Upper lobe of left lung (tissue), 4 donors: ENCODE data around the gene CTSH.

Experiments
- POLR2A ChIP-seq, 4 donors: fragments of 450-650 bp; IDR thresholded peaks; one replicate each; pipeline ENCODE4 v1.5.1; 2016 to 2017; ENCODE audit warnings: antibody characterized with exemption in 4 of 4, mild to moderate bottlenecking in 2 of 4
- POLR2AphosphoS5 ChIP-seq, 2 donors: sonication (generic); formaldehyde crosslinking; IDR thresholded peaks; one replicate each; pipeline ENCODE4 v1.5.1; 2017; ENCODE audit warnings: antibody characterized with exemption in 2 of 2
- TF ChIP-seq, protein P1 (sequence below), 6 experiments: fragments of 450-650 bp in 4 of 6; fragments of 200-600 bp in 2 of 6; sonication (generic) in 2 of 6; IDR thresholded peaks; one replicate each; pipeline ENCODE4 v1.5.1; 2016 to 2019; ENCODE audit warnings: antibody characterized with exemption in 6 of 6

GRCh38 chr15:78950343-78950742 lies 5.5 kb upstream of the CTSH start:
- TF ChIP-seq POLR2A (IDR thresholded peaks at IDR 0.05) (no peak), POLR2AphosphoS5 (IDR thresholded peaks at IDR 0.05) (no peak)
- TF ChIP-seq, protein P1, sequence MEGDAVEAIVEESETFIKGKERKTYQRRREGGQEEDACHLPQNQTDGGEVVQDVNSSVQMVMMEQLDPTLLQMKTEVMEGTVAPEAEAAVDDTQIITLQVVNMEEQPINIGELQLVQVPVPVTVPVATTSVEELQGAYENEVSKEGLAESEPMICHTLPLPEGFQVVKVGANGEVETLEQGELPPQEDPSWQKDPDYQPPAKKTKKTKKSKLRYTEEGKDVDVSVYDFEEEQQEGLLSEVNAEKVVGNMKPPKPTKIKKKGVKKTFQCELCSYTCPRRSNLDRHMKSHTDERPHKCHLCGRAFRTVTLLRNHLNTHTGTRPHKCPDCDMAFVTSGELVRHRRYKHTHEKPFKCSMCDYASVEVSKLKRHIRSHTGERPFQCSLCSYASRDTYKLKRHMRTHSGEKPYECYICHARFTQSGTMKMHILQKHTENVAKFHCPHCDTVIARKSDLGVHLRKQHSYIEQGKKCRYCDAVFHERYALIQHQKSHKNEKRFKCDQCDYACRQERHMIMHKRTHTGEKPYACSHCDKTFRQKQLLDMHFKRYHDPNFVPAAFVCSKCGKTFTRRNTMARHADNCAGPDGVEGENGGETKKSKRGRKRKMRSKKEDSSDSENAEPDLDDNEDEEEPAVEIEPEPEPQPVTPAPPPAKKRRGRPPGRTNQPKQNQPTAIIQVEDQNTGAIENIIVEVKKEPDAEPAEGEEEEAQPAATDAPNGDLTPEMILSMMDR (IDR thresholded peaks at IDR 0.05) = no peak
